Dermis blood vessel endothelial cell (primary cell): ENCODE measurements around the gene RCAN3. TPM values are rescaled to one million over a fixed set of nuclear protein-coding genes. Genes with fewer than 3 reads are reported as not detected.
A peak's percentile ranks its signal among the peaks of the same experiment; 100 is the strongest.

Experiments
- DNase-seq: peaks from one replicate; pipeline ENCODE4 v3.0.0; 2010
- total RNA-seq: library from RNA; depleted of rRNA; stranded (reverse); fragments of >200 nt; gene quantifications from 2 replicates; pipeline ENCODE4 v1.2.3, GENCODE V29; 2014

Gene RCAN3
- total RNA-seq, 1 donor from 2014 or later, result 2.6 TPM

- no peak for DNase-seq
Observed at GRCh38 chr1:24584171-24584647, 81.6 kb downstream of the RCAN3 start.

- no peak for DNase-seq
Observed at GRCh38 chr1:24586119-24586518, 83.5 kb downstream of the RCAN3 start.

GRCh38 chr1:24586970-24587820 lies 84.6 kb downstream of the RCAN3 start:
- peak; percentile 60 for DNase-seq

GRCh38 chr1:24588573-24588972 lies 85.9 kb downstream of the RCAN3 start:
- no peak for DNase-seq

- no peak for DNase-seq
Observed at GRCh38 chr1:24589200-24589599, 86.6 kb downstream of the RCAN3 start.

Other genes starting within 250 kb of the RCAN3 start
- gene GRHL3, start 183.5 kb upstream of the RCAN3 start, total RNA-seq, result not detected in 2 replicates
- 1.9 and 2.1 TPM in 2 replicates for gene STPG1, start 89.1 kb upstream of the RCAN3 start, total RNA-seq
- gene NIPAL3, start 87.0 kb upstream of the RCAN3 start, total RNA-seq, result 25.4 and 31.7 TPM in 2 replicates
- gene NCMAP, start 53.3 kb downstream of the RCAN3 start, total RNA-seq, result not detected in 2 replicates
- 26.9 and 31.1 TPM in 2 replicates for gene SRRM1, start 140.5 kb downstream of the RCAN3 start, total RNA-seq
- gene CLIC4, start 242.6 kb downstream of the RCAN3 start, total RNA-seq, result 262 and 338 TPM in 2 replicates